ENCODE measurements around the gene FBXW7. TPM values are rescaled to one million over a fixed set of nuclear protein-coding genes. Genes with fewer than 3 reads are reported as not detected.

Gene FBXW7
- total RNA-seq, 4 donors from 2014 or later: 63.1 to 97.6 (median 70.7) TPM

DNA sequence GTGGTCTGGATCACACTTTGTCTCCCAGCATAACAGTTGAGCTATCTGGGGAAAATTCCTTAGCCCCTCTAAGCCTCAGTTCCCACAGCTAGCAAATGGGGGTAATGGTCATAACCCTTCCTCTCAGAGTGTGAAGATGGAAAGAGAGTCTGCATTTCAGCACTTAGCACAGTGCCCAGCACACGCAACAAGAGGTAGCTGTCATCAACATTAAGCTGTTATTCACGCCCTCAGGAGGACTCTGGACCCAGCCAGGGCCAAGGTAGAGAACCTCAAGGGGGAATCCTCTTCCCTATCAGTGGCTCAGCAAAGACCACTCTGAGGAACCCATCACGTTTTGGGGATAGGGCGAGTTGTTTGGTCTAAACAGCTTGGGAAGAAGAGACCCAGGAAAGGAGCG is 258.6 kb downstream of the FBXW7 start:
- Histone ChIP-seq H3K4me3 (no peak overlapping the region), H3K27ac (replicated peaks in 1 of 4) (no peak overlapping the region), H3K27me3 (no peaks in the 10 kb centered on the region), H3K9me3 (no peaks in the 10 kb centered on the region), H3K36me3 (no peaks in the 10 kb centered on the region), H3K4me1 (no peaks in the 10 kb centered on the region)
- intact Hi-C loops (cut with DNase I): no loop called here
- DNase-seq (ENCODE audit: extremely low spot score): no peak
- TF ChIP-seq EP300 (IDR thresholded peaks at IDR 0.05): no peak
- no peak for TF ChIP-seq POLR2A (IDR thresholded peaks at IDR 0.05; ENCODE audit: low read depth)
- no peak for TF ChIP-seq POLR2AphosphoS5 (IDR thresholded peaks at IDR 0.05)
- TF ChIP-seq, protein P1, sequence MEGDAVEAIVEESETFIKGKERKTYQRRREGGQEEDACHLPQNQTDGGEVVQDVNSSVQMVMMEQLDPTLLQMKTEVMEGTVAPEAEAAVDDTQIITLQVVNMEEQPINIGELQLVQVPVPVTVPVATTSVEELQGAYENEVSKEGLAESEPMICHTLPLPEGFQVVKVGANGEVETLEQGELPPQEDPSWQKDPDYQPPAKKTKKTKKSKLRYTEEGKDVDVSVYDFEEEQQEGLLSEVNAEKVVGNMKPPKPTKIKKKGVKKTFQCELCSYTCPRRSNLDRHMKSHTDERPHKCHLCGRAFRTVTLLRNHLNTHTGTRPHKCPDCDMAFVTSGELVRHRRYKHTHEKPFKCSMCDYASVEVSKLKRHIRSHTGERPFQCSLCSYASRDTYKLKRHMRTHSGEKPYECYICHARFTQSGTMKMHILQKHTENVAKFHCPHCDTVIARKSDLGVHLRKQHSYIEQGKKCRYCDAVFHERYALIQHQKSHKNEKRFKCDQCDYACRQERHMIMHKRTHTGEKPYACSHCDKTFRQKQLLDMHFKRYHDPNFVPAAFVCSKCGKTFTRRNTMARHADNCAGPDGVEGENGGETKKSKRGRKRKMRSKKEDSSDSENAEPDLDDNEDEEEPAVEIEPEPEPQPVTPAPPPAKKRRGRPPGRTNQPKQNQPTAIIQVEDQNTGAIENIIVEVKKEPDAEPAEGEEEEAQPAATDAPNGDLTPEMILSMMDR (IDR thresholded peaks at IDR 0.05): no peak
- 91% methylated on average over 5 of the region's 5 CpGs for WGBS

DNA sequence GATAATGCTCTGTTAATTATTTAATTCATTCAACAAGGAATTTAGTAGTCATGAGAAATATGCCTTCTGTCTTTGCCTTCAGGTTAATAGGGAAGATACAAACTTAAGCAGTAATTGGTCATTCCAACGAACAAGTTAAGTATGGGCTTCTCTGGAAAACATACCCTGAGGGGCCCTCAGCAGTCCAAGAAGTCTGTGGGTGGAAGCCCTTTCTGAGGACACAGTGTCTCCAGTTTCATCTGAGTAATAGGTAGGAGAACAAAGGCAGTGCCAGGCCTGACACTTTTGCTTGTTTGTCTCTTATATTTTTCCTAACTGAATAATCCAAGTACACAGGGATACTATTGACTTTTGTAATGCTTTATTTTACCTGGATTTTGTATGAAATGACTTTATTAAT is 262.5 kb downstream of the FBXW7 start:
- peak; percentile 45 for DNase-seq (ENCODE audit: extremely low spot score)
- 62% methylated on average over 1 of the region's 1 CpG for WGBS
- no peaks in the 10 kb centered on the region for H3K4me1 ChIP-seq
- TF ChIP-seq POLR2AphosphoS5 (IDR thresholded peaks at IDR 0.05): no peak
- TF ChIP-seq EP300 (IDR thresholded peaks at IDR 0.05): no peak
- TF ChIP-seq, protein P1 (IDR thresholded peaks at IDR 0.05): no peak
- TF ChIP-seq POLR2A (IDR thresholded peaks at IDR 0.05; ENCODE audit: low read depth): no peak
- no peak overlapping the region for H3K27ac ChIP-seq (replicated peaks in 1 of 4)
- no peaks in the 10 kb centered on the region for H3K27me3 ChIP-seq
- H3K9me3 ChIP-seq: no peaks in the 10 kb centered on the region
- no peaks in the 10 kb centered on the region for H3K36me3 ChIP-seq
- intact Hi-C loops (cut with DNase I): no loop called here
- no peak overlapping the region for H3K4me3 ChIP-seq

Small RNA genes within 50 kb of the gene (small RNA-seq; reads per million reads assigned to genes)
- gene MIR3140: 0 reads per million in 3 donors

Other genes starting within 250 kb of the FBXW7 start
- gene TMEM154, start 143.9 kb upstream of the FBXW7 start, total RNA-seq: 1 to 10 TPM; 1.1 to 2.9 (median 2.3) TPM
- gene TIGD4, start 243.6 kb upstream of the FBXW7 start, total RNA-seq: under 1 TPM; 0.17 to 0.52 (median 0.37) TPM
- gene ARFIP1, start 243.9 kb upstream of the FBXW7 start, total RNA-seq: 10 to 100 TPM; 26.3 to 36.1 (median 30.6) TPM